Activated CD8-positive, alpha-beta memory T cell treated with anti-CD3 and anti-CD28 coated beads, Interleukin-2, amount 50 U/mL, for 48 hours (primary cell): ENCODE measurements around the gene TJP3.

Experiments
- DNase-seq: peaks from one replicate; pipeline ENCODE4 v3.0.0-alpha.2; 2020

Gene TJP3

DNA sequence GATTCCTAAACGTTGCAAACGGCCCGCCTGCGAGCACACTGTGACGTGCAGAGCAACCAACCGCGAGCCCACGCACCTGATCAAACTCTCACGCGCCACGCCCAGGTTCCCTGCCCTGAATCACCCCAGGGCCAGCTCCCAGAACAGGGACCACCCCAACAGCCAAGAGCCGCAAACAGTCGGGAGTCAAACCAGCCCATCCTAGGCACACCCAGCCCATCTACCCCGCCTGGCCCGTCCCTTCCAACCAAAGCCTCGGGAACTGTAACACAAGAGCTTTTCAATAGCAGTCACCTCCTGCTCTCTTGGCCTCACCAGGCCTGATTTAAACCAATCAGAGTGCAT is 16.8 kb upstream of the TJP3 start:
- no peak for DNase-seq

DNA sequence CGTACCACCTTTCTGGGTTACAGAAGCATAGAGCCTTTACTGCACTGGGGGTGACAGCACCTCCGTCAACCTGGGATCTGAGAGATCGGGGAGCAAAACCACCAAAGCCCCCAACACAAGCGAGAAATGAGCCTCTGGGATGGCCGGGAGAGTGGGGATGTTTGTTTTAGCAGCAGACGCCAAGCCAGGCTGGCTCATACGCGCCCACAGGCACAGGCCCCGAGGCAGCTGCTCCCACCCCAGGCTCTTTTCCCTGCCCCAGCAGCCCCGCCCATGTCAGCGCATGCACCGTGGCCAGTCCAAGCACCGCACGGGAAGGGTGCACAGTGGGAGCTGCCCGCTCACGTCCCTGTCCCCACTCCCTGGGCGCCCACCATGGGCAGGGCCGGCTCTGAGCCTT is 16.5 kb upstream of the TJP3 start:
- DNase-seq: no peak

DNA sequence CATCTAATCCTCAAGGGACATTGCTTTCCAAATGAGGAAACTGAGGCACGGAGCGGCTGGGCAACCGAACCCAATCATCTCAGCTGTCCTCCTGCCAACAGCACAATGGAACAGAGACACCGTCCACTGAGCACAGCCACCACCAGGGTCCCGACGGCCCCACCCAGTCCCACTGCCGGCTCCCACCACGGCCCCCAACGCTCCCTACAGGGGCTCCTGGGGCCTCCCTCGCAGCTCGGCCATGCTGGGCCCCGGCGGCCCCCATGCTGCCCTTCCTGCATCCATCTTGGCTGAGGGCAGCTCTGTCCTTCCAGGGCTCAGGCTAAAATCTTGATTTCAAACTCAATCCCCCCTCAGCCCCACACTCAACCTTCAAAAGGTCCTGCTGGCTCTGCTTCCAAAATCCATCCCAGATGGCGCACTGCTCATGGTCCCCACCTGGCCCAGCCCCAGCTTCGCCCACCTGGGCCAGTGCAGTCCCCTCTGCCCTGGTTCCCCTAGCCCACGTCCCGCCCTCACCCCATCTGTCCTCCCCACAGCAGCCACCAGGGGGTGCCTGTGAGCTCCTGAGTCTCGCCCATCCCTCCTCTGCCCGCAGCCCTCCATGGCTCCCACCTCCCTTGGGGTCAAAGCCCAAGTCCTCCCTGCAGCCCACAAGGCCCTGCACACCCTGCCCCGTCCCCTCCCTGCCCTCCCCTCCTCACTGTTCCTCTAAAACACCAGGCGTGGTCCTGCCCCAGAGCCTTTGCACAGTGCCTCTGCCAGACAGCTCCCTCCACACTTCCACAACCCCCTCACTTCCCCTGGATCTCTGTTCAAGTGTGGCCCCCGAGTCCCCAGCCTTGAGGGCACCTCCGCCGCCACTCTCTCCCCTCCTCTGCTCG is 15.8 kb upstream of the TJP3 start:
- DNase-seq: peak; percentile 83

DNA sequence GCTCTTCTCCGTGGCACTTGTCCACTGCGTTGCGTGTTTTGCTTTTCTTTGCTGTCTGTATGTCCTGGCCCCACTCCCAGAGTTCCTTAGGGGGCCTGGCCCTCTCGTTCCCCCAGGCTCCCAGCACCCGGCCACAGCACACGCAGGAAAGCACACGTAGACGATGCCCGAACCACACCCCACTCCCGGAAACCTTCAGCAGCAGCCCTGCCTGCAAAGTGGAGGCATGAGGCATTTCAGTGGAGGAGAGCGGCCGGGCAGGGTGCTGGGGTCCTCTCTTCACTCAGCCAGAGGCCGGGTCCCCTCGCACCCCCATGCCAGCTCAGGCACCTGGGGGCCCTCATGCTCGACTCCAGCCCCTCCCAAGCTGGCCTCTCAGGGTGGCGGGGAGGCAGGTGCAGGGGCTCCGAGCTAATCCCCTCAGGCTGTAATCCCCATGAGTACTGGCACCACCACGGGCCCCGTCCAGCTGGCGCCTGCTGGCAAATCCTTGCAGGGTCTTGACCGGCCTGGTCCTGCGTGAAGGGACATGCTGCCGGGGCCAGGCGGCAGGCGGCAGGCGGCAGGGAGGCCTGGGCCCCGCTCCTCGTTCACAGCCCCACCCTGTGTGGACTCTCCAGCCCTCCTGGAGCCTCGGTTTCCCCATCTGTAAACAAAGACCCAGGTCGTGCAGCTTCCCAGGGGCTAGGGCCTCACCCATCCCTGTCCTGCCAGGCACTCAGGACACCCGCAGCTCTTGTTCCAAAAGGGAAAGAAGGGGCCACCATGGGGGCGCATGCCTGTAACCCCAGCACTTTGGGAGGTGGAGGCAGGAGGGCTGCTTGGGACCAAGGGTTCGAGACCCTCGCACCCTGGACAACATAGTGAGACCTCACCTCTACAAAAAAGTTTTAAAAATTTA is 14.9 kb upstream of the TJP3 start:
- no peak for DNase-seq

DNA sequence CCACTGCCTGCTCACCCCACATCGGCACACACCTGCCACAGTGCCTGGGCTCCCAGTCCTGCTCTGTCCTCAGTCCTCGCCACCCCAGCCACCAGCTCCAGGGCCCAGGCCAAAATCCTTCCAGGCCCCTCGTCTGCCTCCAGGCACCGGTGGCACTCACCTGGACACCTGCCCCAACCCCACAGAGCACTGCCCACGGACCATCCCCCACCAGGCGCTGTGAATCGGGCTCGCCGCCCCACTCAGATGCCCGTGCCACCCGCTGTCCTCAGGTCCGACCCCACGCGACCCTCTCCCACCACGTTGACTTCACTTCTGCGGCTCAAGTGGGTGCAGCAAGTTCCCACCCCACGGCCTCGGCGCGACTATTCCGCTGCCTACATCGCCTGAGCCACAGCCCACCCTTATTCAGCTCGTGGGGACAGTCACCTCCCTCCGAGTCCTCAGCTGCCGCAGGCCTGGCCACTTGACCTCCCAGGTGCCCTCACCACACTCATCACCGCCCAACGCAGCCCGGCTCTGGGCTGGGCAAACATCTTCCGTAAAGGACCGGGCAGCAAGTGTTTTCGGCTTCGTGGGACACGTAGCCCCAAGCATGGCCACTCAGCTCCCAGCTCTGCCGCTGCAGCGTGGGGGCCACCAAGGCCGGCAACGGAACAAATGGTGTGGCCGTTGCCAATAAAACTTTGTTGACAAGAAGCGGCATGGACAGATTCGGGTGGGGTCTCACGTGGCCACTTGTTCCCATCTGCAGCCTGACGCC is 13.6 kb upstream of the TJP3 start:
- no peak for DNase-seq

DNA sequence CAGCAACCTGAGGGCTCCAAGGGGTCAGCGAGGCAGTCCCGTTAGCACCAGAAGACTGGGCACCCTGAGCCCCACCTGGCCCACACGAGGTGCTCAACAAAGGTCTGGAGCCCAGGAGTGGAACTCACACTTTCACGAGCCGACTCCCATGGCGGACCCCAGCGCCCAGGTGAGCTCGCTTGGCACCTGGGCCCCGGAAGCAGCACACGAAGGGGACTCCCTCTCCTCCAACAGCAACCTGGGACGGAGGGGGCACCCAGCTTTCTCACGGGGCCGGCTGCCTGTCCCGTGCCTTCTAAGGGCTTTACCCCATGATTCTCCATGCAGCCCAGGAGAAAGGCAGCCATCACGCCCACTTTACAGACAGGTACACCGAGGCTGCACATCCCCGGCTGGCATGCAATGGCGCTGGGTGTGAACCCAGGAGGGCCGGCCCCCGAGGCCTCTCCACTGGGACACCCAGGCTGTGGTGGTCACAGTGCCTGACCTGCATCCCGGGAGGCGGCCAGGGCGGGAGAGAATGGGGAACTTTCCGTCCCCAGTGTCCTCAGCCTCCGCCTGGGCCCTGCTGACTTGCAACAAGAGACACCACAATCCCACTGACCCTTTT is 13.0 kb upstream of the TJP3 start:
- DNase-seq: no peak

DNA sequence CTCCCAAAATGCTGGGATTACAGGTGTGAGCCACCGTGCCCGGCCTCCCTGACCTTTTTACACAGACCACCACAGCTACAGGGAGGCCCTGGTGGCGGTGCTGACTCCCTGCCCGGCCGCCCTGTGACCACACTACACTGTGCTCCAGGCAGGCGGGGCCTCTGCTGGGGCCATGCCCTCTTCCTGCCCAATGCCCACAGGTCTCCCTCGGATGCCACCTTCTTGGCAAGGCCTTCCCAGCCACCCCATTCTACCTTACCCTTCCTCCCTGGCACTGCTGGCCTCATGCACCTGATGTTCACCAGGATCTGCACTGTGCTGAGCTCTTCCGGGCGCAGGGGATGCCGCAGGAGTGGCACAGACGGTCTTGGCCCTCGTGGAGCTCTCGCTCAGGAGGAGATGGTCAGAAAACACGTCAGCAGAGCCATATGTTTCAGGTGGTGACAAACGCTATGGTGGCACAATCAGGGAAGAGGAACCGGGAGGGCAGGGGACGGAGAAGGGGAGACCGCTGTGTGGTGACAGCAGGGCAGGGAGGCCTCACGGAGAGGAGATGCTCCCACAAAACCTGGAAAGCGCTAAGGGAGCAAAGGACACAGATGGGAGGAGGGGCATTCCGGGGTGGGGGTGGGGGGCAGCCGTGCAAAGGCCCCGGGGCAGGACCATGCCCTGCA is 12.1 kb upstream of the TJP3 start:
- DNase-seq: no peak

DNA sequence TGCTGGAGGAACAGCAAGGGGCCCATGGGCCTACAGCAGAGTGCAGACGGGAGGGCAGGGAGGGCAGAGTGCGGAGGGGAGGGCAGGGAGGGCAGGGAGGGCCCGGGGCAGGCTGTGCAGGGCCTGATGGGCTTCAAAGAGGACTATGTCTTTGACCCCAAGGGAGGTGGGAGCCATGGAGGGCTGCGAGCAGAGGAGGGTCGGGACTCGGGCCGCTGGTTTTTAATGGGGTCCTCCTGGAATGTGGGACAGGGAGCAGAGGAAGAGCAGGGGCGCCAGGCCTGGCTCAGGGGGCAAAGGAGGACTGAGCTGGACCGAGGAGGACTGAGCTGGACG is 11.6 kb upstream of the TJP3 start:
- no peak for DNase-seq

DNA sequence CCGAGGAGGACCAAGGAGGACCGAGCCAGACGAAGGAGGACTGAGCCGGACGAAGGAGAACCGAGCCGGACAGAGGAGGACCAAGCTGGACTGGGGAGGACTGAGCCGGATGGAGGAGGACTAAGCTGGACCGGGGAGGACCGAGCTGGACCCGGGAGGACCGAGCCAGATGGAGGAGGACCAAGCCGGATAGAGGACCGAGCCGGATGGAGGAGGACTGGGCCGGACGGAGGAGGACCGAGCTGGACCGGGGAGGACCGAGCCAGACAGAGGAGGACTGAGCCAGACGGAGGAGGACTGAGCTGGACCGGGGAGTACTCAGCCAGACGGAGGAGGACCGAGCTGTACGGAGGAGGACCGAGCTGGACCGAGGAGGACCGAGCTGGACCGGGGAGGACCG is 11.1 kb upstream of the TJP3 start:
- no peak for DNase-seq

DNA sequence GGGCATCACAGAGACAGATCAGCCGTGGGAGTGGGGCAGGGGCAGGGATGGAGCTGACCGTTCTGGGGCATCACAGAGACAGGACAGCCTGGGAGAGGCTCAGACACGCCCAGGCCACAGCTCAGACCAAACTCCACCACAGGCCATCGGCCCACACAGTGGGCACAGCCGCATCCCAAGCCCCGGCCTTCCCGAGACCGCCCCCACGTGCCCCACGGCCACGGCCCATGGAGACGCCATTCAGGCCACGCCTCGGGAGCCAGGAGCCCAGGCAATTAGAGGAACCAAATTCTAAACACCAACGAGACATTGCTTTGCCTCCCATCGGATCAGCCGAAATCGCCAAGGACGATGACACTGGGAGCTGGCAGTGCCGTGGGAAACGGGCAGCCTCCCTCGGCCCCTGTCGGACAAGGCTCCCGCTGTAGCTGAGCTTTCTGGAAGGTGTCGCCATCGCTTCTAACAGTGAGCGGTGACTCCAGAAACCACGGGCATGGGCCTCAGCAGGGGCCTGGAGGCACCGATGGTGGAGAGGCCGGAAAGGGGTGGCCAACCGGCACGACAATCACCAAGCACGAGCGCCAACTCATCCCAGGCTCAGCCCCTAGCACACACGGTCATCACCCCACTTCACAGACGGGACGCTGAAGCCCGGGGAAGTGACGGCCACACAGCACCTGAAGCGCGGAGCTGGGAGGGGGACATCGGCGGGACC is 10.4 kb upstream of the TJP3 start:
- DNase-seq: no peak

DNA sequence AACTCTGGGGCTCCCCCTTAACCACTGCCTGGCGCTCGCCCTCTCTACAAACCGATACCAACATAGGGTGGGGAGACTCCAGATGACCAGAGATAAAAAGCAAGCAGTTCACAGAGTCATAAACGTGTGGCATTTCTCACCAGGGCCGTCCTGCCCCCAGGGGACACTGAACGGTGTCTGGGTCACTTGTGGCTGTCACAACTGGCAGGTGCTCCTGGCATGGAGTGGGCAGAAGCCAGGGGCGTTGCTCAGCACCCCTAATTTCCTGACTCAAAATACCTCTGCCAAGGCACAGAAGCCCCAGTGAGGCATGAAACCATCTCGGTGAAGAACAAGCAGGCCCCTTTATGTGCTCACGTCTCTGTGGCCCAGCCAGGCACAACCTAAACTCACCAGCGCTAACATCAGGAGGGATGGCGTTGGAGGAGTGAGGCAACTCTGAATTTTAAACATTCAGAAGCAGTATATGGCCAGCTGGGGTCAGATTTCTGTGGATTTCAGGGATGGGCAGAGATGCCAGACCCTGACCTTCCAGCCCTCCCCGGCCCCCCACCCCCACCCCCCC is 9.7 kb upstream of the TJP3 start:
- DNase-seq: no peak

DNA sequence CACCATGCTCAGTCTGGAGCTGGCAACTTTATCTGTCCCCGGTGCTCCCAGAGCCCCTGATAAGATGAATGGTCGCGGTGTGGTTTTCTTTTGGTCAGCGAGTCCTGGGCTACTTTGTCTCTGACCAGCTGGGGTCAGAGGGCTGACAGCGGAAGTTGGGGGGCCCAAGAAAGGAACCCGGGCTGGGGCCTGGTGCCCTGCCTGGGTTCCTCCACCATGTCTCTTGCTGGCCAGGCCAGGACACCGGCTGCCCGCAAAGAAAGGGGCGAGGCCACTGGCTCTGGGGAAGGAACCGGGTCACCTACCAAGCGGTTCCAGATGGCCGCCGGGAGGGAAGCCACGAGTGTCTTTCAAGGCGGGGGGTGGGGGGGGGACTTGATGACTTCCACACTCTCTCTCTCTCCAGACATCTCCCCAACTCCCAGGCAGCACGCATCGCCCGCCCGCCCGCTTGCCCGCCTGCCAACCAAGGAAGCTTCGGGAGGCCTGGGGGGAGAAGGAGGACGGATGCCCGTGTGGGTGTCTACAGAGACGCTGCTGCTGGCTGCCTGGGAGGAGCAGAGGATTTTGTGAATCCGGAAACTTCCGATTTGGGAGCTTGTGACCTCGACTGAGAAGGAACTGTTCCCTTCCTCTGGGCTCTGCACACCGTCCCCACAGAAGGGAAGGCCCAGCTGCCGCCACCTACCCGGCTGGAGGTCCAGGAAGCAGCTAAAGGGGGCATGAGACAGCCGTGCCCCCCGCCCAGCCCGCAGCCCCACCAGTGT is 9.0 kb upstream of the TJP3 start:
- DNase-seq: peak; percentile 67

DNA sequence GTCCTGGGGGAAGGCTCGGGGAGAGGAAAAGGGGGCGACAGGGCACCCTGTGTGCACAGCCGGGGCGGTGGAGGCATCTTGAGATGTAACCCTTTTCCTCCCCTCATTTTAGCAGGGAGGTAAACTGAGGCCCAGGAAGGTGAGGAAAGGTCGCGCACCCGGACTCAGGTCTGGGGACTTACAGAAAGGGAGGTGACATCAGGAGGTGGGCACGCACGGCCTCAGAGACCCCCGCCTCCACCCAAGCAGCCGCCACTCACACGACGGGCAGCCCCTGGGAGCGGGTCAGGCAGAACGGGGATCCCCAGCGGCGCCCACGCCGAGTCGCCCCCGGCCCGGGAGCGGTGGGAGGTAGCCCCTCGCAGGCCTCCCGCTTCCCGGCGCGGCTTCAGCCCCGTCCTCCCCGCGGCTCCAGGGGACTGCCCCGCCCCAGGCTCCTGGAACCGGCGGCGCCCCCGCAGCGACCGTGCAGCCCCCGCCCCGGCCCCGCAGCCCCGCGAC is 8.4 kb upstream of the TJP3 start:
- DNase-seq: no peak

DNA sequence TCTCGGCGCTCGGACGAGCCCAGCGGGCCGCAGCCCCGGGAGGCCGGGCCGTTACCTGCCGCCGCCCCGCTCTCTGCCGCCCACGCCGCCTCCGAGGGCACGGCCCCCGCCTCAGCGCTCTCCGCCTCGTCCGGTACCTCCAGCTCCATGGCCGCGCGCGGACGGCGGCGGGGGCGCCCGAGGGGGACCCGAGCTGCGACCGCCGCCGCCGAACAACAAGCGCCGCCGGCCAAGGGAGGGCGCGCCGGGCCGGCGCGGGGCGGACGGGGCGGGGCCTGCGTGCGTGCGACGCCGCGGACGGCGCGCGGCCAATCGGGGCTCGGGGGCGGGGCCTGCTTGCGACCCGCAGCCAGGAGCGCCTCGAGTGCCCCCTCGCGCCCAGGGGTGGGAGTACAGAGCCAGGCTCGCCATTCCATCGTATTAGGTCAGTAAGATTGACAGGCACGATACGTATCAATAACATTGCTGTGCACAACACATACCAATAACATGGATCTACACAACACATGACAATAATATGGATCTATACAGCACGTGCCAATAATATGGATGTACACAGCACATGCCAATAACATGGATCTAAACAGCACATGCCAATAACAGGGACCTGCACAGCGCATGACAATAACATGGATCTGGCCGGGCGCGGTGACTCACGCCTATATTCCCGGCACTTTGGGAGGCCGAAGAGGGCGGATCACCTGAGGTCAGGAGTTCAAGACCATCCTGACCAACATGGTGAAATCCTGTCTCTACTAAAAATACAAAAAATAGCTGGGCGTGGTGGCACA is 7.7 kb upstream of the TJP3 start, which contains the start of gene PIP5K1C:
PIP5K1C (minus strand) TSS at position 227 of the 791 bp plus-strand sequence; CDS start at position 149, 78 bp downstream.
- DNase-seq: peak; percentile 97

DNA sequence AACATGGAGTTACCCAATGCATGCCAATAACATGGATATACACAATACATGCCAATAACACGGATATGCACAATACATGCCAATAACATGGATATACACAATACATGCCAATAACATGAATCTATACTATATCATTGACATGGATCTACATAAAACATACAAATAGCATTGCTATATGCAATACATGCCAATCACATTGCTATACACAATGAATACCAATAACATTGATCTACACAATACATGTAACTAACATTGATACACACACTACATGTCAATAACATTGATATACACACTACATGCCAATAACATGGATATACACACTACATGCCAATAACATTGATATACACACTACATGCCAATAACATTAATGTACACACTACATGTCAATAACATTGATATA is 7.0 kb upstream of the TJP3 start:
- no peak for DNase-seq

DNA sequence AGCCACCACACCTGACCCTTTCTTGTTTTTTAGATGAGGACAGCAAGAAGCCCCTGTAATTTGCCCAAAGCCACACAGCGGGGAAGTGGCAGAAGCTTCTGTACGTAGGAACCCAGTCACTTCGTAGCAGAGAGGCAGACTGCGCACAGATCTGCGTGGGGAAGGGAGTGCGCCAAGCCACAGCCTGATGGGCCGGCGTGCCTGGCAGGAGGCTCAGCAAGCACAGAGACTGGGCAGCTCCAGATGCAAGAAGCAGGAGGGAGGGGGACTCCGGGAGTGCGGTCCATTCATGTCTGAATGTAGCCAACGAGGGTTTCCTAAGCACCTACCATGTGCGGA is 347 bp upstream of the TJP3 start:
- no peak for DNase-seq

DNA sequence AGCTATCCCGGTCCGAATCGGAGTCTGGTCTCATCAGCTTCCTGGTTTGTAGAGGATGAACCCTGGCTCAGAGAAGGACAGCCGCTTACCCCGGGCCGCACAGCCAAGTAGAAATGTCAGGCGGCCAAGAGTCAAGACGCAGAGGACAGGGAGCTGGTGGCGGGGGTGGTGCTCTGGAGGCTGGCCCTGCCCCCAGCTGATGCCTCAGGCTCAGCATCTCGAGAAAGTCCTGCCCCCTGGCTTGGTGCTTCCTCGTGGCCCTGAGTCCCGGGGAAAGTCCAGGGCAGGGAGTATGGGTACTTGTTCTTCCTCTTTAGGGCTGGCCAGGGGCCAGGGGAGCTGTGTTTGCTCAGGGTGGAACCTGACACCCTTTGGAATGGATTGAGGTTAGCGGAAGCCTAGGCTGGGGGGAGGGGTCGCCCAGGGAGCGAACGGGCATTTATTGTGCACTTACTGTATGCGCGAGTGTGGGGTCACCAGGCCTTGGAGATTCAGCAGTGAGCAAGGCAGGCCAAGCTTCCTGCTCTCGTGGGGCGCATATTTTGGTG is 2.2 kb downstream of the TJP3 start:
- no peak for DNase-seq

DNA sequence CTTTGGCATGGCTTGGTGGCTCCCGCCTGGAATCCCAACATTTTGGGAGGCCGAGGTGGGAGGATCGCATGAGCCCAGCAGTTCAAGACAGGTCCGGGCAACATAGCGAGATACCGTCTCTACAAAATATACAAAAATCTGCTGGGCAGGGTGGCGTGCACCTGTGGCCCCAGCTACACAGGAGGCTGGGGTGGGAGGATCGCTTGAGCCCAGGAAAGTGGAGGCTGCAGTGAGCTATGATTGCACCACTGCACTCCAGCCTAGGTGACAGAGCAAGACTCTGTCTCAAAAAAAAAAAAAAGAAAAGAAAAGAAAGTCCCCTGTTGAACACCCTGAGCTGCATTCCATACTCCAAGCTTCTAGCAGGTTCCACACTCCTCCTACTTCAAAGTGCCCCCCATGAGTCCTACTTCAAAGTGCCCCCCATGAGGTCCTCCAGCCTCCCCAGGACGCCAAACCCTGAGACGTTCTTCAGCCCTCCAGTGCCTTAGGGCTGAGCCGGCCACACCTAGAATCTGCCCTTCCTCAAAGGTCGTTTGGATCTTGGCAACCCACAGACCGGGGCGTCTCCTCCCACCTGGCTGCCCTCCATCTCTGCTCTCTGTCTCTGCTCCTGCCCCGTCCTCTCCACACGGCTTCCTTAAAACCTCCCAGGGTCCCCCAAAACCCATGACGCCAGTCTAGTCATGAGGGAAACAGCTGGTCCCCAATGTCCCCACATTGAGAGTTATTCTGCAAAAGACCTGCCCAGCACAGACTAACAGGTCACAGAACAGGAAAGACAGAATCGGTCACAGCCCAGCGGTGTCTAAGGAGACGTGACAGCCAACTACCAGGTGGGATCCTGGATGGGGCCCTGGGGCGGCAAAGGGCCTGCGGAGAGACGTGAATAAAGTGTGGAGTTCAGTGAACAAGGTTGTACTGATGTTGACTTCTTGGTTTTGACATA is 4.8 kb downstream of the TJP3 start:
- DNase-seq: no peak
